GM21825 (cell line): ENCODE measurements around the gene PLEKHH1.
"Not testable (repeated sequence)": the region's sequence is repeated elsewhere in the genome, so short reads cannot be mapped to it uniquely, and the experiment has no call there.

ENCODE experiments used
- ATAC-seq: cut with Tn5 transposase; IDR thresholded peaks from one replicate; pipeline ENCODE4 v1.9.1; 2021; ENCODE audit warnings: mild to moderate bottlenecking, moderate library complexity; ENCODE audit not compliant: unreplicated experiment

The PLEKHH1 gene

GRCh38 chr14:67619446-67620216, 86.5 kb downstream of the PLEKHH1 start, which contains the start of gene ARG2:
ARG2 (plus strand) TSS chr14:67619920; CDS start chr14:67619978, 58 bp downstream.
- ATAC-seq, result peak; percentile 91

- no peak for ATAC-seq
Observed at GRCh38 chr14:67620217-67620785, 87.2 kb downstream of the PLEKHH1 start.

- ATAC-seq, result no peak
Observed at GRCh38 chr14:67622675-67623074, 89.6 kb downstream of the PLEKHH1 start.

DNA sequence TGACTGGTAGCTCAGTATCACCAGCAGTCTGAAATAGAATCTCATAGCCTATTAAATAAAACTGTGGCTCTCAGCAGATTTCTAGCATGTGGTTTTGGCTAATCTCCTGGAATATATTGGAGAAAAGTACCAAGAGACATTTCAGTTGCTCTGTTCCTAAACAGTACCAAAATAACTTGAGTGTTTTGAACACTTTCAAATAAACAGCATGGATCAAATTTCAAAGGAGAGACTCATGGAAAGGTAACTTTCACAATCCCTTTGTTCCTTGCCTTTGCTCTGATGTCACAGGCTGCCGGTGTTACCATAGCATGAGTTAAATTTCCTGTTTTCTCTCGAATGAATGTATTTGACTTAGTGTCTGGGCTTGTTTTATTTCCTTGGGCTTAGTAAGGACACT, 90.0 kb downstream of the PLEKHH1 start:
- ATAC-seq, result no peak

DNA sequence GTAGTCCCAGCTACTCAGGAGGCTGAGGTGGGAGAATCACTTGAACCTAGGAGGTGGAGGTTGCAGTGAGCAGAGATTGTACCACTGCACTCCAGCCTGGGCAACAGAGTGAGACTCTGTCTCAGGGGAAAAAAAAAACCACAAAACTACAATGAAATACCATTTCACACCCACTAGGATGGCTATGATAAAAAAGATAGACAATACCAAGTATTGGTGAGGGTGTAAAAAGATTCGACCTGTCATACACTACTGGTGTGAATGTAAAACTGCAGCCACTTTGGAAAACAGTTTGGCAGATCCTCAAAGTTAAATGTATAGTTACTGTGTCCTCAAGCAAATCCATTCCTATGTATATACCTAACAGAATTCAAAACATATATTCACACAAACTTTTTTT, 93.0 kb downstream of the PLEKHH1 start:
- ATAC-seq, result not testable (repeated sequence)

DNA sequence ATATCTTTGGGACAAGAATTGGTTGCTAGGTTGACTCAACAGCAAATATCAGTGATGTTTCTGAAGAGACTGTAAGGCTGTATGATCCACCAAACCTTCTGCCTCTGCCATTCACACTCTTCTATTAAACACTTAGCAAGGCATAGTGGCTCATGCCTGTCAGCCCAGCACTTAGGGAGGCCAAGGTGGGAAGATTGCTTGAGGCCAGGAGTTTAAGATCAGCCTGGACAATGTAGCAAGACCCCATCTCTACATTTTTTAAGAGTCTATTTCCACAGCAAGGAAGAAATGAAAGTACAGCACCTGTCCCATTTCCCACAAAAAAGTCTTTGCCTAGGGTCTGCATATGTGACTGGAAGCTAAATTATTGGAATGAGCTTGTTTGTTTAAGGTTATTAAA, 94.4 kb downstream of the PLEKHH1 start:
- no peak for ATAC-seq

DNA sequence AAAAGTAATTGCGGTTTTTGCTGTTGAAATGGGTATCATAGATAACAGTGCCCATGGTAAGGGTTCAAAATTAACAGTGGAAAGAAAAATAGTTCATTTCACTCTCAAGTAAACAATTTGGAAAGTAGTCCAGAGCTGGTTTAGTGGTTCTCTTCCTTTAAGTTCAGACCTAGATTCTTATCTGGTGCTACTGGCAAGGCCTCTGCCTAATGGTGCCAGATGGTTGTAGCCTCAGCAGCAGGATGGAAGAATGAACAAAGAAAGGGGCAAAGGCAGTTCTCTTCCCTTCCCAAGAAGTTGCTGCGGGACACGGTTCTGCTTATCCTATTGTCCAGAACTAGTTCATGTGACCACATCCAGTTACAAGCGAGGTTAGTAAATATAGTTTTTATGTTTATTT, 97.1 kb downstream of the PLEKHH1 start:
- ATAC-seq, result no peak

GRCh38 chr14:67630938-67631337, 97.8 kb downstream of the PLEKHH1 start:
- ATAC-seq, result no peak

DNA sequence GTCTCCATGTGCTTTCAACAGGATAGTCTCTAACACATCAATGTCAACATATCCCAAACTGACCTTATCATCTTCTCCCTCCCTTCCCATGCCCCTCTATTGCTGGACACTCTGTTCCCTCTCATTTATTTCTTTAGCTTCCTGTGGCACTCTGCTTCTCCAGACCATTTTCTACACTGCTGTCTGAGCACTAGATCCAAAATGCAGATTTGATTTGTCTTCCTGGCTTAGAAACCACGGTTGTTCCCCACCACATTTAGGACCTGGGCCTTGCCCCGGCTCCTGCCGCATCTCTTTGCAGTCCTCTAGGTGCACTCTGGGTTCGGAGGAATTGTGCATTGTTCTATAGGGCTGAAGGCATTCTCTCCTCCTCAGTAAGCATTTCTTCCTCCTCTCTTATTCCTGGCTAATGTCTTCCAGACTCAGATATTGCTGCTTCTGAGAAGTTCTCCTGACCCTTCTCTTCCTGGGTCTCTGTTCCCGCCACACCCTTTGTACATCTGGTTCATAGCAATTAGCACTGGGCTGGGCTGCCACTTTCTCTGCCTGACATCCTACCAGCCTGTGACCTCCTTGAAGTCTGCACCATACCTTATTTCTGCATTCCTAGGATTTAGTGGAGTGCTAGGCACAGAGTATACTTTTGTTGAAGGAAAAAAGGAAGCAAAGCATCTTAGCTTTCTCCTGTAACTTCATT, 100.5 kb downstream of the PLEKHH1 start:
- ATAC-seq, result no peak

- peak; percentile 77 for ATAC-seq
Observed at GRCh38 chr14:67636361-67636919, 103.3 kb downstream of the PLEKHH1 start.

GRCh38 chr14:67638642-67639041, 105.6 kb downstream of the PLEKHH1 start:
- no peak for ATAC-seq
